AG09319 (cell line): ENCODE data around the gene HECTD4.

Experiments used
- DNase-seq: peaks from one replicate; pipeline ENCODE4 v3.0.0-alpha.2; 2010; ENCODE audit warnings: low read depth; ENCODE audit errors: extremely low read depth
- TF ChIP-seq, protein P1 (sequence below): IDR thresholded peaks from 2 replicates; pipeline ENCODE4 v1.5.1; 2011; ENCODE audit warnings: low read depth, mild to moderate bottlenecking, inconsistent platforms, low read length, moderate library complexity

The HECTD4 gene

DNA sequence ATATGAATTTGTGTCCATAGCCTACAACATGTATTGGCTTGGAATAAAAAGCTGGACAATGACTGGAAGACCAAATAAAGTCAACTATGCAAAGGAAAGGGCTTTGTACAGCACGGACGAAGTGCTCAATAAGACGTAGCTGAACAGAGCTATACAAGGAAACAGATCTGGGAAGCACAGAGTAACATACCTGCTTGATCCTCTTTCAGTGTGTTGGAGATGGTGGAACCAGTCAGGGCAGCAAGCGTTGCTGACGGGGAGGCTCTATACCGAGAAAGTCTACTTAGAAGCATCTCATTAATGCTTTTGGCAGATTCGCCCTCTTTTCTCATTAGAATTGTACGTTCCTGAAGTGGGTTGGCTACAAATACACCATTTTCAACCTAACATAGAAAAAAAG is 99.3 kb downstream of the HECTD4 start:
- no peak for DNase-seq
- TF ChIP-seq, protein P1, sequence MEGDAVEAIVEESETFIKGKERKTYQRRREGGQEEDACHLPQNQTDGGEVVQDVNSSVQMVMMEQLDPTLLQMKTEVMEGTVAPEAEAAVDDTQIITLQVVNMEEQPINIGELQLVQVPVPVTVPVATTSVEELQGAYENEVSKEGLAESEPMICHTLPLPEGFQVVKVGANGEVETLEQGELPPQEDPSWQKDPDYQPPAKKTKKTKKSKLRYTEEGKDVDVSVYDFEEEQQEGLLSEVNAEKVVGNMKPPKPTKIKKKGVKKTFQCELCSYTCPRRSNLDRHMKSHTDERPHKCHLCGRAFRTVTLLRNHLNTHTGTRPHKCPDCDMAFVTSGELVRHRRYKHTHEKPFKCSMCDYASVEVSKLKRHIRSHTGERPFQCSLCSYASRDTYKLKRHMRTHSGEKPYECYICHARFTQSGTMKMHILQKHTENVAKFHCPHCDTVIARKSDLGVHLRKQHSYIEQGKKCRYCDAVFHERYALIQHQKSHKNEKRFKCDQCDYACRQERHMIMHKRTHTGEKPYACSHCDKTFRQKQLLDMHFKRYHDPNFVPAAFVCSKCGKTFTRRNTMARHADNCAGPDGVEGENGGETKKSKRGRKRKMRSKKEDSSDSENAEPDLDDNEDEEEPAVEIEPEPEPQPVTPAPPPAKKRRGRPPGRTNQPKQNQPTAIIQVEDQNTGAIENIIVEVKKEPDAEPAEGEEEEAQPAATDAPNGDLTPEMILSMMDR = no peak

DNA sequence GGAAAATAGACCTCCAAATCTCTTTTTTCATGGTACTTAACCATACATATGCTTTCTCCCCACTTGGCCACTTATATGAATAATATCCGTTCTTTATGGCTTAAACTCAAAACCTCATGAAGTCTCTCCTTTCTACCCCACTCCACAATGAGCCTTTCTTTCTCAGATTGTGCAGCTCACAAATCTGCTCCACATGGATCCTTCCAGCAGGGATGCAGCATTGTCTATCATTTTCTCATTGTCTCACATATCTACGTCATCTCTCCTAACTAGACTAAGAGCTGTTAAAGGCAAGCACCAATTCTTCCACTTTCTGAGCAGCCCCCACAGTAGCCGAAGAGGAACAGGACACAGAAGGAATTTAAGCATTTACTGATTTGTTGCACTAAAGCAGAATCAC is 106.4 kb downstream of the HECTD4 start:
- DNase-seq = no peak
- TF ChIP-seq, protein P1 = no peak

DNA sequence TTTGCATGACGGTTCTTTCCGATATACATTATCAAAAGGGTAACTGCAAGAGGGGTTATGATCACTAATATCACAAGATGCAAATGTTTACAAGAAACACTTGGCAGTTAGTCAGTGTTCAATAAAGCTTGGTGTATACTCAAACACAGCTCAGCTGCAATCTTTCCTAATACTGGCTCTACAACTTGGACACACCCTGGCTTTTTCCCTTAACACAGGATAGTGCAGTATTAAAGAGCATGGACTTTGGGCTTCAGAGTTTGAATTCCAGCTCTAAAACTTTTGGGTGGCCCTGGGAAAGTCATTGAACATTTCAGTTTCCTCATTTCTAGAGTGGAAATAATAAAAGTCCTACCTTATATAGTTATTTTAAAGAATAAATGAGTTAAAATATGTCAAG is 107.0 kb downstream of the HECTD4 start:
- TF ChIP-seq, protein P1 = no peak
- DNase-seq = no peak

DNA sequence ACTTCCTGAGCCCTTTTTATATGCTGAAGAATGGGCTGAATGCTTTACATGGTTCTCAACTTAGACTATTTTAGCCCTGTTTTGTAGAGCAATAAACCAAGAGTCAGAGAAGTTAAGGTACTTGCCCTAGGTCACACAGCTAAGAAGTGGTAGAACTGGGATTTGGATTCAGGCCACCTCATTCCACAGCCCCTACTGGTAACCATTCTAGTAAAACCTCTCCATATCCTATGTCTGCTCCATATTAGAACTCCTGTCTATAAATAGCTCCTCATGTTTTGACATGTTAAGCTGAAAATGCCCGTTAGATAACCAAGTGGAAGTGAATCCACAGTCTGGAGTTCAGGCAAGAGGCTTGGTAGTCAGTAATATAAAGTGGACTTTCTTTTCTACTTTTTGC is 111.6 kb downstream of the HECTD4 start:
- DNase-seq = no peak
- TF ChIP-seq, protein P1 = no peak

DNA sequence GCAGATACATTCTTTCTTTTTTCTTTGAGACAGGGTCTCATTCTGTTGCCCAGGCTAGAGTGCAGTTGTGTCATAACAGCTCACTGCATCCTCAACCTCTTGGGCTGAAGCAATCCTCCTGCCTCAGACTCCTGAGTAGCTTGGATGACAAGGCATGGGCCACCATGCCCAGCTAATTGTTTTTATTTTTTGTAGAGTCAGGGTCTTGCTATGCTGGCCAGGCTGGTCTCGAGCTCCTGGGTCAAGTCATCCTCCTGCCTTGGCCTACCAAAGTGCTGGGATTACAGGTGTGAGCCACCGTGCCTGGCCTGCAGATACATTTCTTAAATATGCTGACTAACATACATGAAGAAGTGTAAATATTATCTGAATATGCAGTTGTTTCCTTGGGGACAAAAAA is 115.8 kb downstream of the HECTD4 start:
- DNase-seq = no peak
- TF ChIP-seq, protein P1 = no peak

DNA sequence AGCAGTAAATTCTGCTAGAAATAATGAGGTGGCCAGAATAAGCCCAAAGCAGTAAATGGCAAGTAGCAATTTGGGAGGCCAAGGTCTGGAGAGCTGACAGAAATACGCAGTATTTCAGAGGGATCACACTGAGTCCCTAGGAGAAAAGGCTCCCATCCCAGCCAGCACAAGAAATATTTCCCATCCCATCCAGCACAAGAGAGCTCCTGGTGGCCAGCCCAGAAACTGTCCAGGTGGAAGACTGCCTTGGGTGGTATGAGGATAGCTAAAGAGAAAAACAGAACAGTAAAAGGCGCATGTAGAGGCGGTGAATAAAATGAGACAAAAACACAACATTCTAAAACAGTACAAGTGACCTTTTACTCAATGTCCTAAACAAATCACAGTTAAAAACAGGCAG is 120.7 kb downstream of the HECTD4 start:
- DNase-seq = no peak

DNA sequence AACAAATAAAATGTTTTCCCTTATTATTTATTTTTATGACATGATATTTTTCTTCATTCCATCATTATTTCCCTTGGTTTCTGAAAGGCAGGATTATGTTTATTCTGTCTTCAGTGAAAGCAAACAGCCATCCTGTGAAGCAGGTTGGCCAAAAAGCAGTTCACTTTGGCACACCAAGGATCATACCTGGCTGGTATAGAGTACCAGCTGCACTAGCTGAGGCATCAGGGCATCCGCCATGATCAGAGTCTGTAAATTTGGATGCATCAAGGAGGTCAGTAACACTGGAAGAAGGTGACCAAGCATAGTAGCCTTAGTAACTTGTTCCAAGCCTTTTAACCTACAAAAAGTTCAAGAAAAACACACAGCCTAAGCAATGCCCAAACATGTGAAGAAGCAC is 123.3 kb downstream of the HECTD4 start:
- TF ChIP-seq, protein P1 = no peak

More for the DNA sequence above, 120.7 kb downstream of the HECTD4 start:
- TF ChIP-seq, protein P1 = no peak

More for the DNA sequence above, 123.3 kb downstream of the HECTD4 start:
- DNase-seq = no peak
